Fibroblast of peridontal ligament (primary cell): ENCODE measurements around the gene BAX.
"Not testable (repeated sequence)": the region's sequence is repeated elsewhere in the genome, so short reads cannot be mapped to it uniquely, and the experiment has no call there.

Source experiments
- DNase-seq: peaks from one replicate; pipeline ENCODE4 v3.0.0-alpha.2; 2010; ENCODE audit errors: extremely low read depth

The BAX gene

DNA sequence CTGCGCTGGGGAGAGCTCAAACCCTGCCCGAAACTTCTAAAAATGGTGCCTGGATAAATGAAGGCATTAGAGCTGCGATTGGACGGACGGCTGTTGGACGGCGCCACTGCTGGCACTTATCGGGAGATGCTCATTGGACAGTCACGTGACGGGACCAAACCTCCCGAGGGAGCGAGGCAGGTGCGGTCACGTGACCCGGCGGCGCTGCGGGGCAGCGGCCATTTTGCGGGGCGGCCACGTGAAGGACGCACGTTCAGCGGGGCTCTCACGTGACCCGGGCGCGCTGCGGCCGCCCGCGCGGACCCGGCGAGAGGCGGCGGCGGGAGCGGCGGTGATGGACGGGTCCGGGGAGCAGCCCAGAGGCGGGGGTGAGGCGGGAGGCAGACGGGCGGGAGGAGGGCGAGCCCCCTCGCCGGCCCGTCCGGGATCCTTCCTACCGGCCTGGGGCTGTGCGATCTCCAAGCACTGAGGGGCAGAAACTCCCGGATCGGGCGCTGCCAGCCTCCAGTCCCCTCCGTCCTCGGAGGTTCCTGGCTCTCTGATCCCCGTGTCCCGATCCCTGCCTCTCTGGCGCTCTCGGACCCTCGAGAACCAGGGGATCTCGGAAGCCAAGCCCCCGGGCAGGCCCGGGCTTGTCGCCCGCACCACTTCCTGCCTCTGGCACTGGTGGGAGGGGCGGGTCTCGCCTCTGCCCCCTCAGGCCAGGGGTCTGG is at the start of gene BAX:
Gene BAX, plus strand, starts transcription at position 281 of the 713 bp plus-strand sequence. Its CDS starts 54 bp downstream, at position 335.
- peak; percentile 93 for DNase-seq

DNA sequence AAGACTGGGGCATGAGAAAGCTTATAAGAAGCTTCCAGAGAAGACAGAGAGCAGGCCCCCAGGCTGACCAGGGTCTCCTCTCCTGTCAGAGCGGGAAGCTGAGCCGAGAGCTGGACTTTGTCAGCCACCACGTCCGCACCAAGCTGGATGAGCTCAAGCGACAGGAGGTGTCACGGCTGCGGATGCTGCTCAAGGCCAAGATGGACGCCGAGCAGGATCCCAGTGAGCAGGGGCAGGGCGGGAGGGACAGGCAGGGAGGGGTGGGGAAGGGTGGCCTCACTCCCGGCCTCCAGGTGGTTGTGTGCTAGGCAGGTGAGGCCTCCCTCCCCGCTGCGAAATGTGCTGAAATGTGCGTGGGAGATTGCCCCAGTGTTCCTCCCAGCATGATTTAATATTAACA is 49.0 kb upstream of the BAX start:
- no peak for DNase-seq

DNA sequence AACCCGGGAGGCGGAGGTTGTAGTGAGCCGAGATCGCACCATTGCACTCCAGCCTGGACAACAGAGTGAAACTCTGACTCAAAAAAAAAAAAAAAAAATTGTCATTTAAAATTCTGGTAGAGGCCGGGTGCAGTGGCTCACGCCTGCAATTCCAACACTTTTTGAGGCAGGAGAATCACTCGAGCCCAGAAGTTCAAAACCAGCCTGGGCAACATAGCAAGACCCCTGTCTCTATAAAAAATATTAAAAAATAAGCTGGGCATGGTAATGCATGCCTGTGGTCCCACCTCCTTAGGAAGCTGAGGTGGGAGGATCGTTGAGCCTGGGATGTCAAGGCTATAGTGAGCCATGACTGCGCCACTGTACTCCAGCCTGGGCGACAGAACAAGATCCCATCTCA is 48.4 kb upstream of the BAX start:
- DNase-seq = no peak

DNA sequence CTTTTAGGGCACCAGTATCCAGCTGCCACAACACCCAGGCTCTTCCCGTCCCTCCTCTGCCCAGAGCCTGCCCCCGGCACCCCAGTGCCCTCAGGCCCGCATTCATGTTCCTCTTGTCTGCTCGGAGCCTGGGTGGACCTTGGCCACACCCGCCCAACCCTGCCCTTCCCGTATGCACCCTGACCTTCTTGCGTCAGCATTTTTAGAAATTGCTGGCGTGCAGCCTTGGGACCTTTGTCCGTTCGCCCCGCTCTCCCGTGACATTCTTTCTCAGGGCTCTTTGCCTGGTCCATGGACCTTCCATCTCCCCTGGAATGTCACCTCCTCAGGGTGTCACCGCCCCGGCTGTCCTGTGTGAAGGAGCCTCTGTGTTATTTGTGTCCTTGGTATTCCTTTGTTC is 47.0 kb upstream of the BAX start:
- DNase-seq = no peak

DNA sequence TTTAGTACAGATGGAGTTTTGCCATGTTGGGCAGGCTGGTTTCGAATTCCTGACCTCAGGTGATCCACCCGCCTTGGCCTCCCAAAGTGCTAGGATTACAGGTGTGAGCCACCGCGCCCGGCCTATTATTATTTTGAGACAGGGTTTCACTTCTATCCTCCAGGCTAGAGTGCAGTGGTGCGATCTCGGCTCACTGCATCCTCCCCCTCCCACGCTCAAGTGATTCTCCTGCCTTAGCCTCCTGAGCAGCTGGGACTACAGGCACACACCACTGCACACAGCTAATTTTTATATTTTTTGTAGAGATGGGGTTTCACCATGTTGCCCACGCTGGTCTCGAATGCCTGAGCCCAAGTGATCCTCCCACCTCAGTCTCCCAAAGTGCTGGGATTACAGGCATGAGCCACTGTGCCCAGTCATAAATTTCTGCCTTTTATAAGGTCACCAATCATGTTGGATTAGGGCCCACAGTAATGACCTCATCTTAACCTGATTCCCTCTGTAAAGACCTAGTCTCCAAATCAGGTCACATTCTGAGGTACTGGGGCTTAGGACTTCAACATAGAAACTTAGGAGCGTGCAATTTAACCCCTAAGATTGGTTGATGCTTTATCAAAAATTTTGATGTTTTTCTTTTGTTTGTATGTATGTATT is 45.1 kb upstream of the BAX start:
- not testable (repeated sequence) for DNase-seq

DNA sequence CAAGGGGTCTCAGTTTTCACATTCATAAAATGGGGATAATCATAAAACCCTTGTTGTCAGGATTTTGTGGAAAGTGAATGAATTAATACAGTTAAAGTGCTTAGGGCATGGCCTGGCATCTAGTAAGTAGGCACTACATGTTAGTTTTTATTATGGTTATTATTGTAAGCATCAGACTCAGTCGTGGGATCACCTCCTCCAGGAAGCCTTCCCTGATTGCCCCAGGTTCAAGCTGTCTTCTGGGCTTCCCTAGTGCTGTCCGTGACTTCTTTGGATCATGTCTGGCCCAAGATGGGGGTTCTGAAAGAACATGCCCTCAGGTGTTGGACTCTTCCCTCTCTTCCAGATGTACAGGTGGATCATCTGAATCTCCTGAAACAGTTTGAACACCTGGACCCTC is 43.9 kb upstream of the BAX start:
- DNase-seq = no peak

DNA sequence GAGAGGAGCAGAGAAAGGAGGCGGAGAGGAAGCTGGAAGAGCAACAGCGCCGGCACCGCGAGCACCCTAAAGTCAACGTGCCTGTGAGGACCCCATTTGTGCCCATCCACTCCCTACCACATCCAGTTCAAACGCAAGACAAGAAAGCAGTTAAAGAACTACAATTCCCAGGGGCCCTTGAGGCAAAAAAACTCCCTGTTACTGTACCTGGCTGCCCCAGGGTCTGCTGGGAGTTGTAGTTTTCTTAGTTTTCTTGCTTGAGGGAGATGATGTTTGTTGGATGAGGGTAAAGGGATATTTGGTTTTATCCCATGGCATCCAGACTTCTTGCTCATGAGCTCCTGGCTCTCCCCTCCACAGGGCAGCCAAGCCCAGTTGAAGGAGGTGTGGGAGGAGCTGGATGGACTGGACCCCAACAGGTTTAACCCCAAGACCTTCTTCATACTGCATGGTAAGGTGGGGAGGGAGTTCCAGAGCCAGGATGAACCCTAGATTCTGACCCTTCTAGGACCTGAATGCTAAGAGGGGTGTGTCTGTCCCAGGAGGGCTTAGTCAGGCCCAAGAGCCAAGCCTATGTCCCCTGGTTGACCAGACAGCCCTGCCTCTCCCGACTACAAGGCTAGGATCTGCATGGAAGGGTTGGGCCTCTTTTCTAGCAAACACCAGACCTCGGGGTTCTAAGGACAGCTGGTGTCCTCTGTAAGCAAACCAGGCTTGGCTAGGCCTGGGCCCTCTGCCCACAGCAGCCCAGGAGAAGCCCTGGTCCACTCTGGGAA is 41.4 kb upstream of the BAX start:
- no peak for DNase-seq

DNA sequence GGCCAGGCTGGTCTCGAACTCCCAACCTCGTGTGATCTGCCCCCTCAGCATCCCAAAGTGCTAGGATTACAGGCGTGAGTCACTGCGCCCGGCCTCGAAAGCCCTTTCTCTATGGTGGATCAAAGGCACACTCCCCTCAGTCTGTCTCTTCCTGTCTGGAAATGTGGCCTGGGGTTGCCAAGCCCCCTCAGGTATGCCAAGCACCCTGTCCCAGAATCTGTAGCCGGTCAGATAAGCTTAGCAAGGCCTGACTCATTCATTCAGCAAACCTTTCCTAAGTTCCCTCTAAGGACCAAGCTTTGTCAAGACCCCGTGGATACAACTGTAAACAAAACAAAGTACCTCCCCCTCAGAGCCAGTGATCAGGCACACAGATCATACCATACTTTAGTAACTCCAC is 40.5 kb upstream of the BAX start:
- no peak for DNase-seq

DNA sequence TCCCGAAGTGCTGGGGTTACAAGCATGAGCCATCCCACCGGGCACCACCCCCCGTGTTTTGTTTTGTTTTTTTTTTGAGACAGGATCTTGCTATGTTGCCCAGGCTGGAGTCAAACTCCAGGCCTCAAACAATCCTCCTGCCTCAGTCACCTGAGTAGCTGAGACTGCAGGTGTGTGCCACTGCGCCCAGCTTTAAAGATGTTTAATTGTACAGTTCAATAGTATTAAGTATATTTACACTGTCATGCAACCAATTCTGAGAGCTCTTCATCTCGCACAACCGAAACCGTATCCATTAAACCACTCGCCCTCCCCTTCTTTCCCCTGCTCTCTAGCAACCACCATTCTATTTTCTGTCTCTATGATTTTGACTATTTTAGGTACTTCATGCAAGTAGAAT is 38.9 kb upstream of the BAX start:
- DNase-seq = no peak

DNA sequence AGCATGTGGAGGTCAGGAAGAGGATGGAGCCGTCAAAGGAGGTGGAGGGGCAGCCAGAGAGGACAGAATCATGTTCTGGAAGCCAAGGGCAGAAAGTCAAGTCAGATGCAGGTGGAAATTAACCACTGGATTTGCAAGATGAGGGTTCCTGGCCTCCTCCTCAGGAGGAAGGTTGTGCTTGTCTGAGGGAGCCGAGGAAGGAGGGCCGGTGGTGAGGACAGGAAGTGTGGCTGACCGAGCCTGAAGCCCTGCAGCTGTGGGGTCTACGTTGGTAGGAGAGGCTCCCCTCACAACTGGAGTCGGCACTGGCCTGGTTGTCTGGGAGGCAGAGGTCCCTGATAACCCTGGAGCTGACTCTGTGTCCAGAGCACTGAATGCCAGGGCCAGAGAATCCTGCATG is 36.6 kb upstream of the BAX start:
- DNase-seq = no peak

DNA sequence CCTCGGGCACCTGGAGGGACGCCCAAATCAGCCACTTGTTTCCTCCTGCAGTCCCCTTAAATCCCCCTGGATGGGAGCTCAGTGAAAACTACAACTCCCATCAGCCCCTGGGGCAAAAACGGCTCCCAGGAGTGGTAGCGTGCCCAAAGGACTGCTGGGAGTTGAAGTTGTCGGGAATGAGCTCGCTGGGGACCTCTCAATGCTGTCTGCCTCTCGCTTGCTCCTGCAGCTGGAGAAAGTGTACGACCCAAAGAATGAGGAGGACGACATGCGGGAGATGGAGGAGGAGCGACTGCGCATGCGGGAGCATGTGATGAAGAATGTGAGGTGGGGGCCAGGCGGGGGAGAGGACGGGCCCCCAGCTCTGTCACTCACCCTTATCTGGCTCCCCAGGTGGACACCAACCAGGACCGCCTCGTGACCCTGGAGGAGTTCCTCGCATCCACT is 35.9 kb upstream of the BAX start:
- no peak for DNase-seq

DNA sequence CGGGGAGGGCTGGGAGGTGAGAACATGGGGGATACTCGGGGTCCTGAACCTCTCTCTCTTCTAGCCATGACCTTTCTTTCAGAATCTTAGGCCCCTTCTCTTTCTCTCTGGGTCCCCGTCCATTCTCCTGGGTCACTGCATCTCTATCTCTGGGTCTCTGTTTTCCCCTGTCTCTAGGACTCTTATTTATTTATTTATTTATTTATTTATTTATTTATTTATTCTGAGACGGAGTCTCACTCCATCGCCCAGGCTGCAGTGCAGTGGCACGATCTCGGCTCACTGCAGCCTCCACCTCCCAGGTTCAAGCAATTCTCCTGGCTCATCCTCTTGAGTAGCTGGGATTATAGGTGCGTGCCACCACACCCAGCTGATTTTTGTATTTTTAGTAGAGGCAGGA is 35.4 kb upstream of the BAX start:
- not testable (repeated sequence) for DNase-seq

DNA sequence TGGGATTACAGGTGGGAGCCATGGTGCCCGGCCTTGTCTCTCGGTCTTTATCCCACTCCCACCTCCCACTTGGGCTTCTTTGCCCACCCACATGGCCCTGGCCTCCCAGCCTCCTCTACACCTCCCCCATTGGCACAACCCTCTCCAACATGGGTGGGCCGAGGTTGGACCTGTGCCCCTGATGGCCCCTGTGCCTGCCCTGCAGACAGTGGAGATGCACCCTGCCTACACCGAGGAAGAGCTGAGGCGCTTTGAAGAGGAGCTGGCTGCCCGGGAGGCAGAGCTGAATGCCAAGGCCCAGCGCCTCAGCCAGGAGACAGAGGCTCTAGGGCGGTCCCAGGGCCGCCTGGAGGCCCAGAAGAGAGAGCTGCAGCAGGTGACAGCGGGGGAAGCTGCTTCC is 33.7 kb upstream of the BAX start:
- no peak for DNase-seq

DNA sequence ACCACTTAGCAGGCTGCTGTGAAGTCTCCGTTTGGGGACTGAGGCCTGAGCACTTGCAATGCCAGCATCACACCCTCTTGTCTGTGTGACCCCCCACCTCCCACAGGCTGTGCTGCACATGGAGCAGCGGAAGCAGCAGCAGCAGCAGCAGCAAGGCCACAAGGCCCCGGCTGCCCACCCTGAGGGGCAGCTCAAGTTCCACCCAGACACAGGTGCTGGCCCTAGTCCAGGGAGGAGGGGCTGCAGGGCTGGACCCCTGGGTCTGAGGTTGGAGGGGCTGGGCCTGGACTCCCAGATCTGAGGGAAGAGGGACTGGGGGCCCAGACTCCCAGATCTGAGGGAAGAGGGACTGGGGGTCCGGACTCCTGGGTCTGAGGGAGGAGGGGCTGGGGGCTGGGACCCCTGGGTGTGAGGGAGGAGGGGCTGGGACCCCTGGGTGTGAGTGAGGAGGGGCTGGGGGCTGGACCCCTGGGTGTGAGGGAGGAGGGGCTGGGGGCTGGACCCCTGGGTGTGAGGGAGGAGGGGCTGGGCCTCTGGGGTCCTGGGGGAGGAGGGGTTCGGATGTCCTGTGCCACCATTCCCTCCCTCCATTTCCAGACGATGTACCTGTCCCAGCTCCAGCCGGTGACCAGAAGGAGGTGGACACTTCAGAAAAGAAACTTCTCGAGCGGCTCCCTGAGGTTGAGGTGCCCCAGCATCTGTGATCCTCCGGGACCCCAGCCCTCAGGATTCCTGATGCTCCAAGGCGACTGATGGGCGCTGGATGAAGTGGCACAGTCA is 32.8 kb upstream of the BAX start:
- no peak for DNase-seq

DNA sequence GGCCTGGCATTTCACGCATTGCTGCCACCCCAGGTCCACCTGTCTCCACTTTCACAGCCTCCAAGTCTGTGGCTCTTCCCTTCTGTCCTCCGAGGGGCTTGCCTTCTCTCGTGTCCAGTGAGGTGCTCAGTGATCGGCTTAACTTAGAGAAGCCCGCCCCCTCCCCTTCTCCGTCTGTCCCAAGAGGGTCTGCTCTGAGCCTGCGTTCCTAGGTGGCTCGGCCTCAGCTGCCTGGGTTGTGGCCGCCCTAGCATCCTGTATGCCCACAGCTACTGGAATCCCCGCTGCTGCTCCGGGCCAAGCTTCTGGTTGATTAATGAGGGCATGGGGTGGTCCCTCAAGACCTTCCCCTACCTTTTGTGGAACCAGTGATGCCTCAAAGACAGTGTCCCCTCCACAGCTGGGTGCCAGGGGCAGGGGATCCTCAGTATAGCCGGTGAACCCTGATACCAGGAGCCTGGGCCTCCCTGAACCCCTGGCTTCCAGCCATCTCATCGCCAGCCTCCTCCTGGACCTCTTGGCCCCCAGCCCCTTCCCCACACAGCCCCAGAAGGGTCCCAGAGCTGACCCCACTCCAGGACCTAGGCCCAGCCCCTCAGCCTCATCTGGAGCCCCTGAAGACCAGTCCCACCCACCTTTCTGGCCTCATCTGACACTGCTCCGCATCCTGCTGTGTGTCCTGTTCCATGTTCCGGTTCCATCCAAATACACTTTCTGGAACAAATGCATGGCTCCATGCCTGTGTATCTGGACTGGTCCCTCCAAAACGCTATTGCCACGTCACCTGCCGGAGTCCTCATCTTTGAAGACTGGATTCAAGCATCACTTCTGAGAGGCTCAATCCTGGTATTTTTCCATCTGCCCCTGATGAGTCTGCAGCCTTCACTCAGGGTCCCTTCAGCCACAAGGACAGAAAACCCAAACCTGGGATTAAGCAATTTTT is 31.9 kb upstream of the BAX start:
- no peak for DNase-seq

DNA sequence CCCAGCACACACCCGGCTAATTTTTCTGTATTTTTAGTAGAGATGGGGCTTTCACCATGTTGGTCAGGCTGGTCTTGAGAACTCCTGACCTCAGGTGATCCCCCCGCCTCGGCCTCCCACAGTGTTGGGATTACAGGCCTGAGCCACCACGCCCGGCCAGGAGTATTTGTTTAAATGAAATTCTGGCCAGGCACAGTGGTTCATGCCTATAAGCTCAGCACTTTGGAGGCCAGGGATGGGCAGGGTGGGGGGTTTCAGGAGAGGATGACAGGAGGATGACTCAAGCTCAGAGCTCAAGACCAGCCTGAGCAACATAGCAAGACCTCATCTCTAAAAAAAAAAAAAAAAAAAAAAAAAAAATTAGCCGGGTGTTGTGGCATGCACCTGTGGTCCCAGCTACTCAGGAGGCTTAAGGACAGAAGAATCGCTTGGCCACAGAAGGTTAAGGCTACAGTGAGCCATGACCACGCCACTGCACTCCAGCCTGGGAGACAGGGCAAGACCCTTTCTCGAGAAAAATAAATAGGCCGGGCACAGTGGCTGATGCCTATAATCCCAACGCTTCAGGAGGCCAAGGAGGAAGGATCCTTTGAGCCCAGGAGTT is 29.3 kb upstream of the BAX start:
- no peak for DNase-seq

DNA sequence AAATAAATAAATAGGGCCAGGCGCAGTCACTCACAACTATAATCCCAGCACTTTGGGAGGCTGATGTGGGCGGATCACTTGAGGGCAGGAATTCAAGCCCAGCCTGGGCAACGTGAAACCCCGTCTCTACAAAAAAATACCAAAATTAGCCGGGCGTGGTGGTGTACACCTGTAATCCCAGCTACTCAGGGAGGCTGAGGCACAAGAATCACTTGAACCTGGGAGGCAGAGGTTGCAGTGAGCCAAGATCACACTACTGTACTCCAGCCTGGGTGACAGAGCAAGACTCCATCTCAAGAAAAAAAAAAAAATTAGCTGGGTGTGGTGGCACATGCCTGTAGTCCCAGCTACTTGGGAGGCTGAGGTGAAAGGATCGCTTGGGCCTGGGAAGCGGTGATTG is 28.8 kb upstream of the BAX start:
- DNase-seq = not testable (repeated sequence)

DNA sequence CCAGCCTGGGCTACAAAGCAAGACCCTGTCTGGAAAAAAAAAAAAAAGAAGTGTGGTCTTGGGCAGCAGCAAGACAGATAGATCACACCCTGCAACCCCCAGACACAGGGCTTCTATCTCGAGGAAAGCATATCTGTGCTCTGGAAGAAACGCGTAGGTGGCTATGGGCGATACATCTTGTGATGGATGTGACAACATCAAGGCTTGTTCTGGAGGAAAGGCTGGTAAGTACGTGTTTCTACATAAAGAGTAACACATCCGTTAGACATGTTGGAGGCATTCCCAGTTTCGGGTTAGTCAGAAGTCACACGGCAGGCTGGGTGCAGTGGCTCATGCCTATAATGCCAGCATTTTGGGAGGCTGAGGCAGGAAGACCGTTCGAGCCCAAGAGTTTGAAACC is 27.8 kb upstream of the BAX start:
- DNase-seq = peak; percentile 97

DNA sequence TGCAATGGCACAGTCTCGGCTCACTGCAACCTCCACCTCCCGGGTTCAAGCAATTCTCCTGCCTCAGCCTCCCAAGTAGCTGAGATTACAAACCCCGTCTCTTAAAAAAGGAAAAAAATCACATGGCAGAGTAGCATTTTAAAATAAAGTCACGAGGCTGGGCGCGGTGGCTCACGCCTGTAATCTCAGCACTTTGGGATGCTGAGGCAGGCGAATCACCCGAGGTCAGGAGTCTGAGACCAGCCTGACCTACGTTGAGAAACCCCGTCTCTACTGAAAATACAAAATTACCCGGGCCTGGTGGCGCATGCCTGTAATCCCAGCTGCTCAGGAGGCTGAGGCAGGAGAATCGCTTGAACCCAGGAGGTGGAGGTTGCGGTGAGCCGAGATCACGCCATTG is 27.0 kb upstream of the BAX start:
- DNase-seq = not testable (repeated sequence)
